SH-SY5Y (cell line): Measurements from ENCODE around the gene COBLL1.

Experiments used
- GATA2 ChIP-seq: IDR thresholded peaks from 2 replicates; pipeline ENCODE4 v1.6.1; 2011; ENCODE audit warnings: mild to moderate bottlenecking, low read depth, low read length
- GATA3 ChIP-seq: IDR thresholded peaks from 2 replicates; pipeline ENCODE4 v1.6.1; 2011; ENCODE audit warnings: low read depth, mild to moderate bottlenecking, low read length, moderate library complexity

COBLL1 gene

DNA sequence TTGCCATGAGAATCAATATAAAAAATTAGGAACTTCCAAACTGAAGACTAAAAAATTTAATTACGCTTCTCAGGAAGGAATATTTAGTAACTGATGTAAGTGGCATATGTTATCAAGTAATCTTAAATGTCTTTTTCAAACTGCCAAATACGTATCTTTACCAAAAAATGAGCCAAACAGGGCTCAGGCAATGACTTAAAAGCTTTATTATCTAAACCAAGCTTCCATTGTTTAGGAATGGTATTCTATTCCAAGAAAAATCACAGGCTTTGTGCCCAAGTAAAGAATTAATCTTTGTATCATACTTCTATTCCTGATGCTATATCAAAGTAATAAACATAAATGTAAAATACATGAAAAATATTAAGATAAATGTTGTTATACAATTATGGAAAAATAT is 148.7 kb downstream of the COBLL1 start:
- no peak for TF ChIP-seq GATA2
- TF ChIP-seq GATA3 = no peak

DNA sequence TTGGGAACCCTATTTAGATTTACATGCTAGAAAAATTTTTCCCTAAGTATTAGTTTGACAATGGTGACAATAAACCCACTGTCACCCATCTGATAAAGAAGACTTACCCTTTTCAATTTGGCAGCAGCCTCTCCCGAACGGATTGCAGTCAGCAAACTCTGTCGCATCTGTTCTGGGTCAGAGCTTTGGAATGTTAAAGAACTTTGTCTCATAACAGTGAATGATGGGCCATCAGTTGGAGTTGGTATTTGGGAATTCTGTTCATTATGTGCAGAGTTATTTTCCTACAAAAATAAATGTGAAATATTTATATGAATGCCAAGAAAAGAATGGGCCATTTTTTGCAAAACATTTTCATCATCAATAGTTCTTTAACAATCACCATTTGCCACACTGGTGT is 149.5 kb downstream of the COBLL1 start:
- no peak for TF ChIP-seq GATA3
- TF ChIP-seq GATA2 = no peak

DNA sequence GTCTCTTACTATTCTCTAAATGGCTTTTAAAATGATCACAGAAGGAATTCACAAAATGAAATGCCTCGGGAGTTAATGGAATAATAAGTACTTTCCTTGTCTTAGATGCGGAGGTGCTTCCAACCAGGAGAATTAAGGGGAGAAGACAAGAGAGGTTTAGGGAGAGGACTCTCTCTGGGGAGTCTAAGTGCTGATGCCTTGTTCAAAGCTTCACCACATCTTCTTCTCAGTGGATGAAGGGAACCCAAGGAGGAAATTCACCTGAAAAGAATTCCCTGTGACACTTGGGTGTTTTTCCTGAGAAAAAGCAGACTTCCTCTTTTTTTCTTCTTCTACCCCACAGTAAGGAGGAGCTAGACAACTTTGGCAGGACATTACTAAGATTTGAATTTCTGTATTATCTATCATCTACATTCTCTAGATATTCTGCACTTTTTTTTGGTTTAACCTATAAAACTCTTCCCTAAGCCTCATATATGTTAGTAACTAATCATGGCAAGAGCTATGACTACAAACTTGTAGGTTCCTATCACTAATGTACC is 150.2 kb downstream of the COBLL1 start:
- no peak for TF ChIP-seq GATA3
- no peak for TF ChIP-seq GATA2

DNA sequence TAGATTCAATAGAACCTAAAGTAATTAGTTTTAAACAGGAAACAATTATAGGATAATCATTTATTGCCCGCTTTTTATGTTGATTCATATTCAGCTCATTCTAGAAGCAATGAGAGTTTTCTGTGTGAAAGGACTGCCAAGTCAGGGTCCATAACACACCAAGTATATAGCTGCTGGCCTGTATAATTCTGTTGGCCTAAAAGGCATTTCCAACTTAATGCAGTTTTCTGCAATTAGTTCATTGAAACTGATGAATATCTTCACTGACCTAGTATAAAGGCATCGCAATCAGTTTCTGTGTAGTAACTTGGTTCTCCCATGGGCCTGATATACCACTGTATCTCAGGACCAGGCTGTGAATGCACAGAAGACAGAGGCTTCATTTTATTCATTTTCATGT is 151.3 kb downstream of the COBLL1 start:
- TF ChIP-seq GATA3 = no peak
- TF ChIP-seq GATA2 = peak; percentile 48; the same call in 1 of the 2 replicates

DNA sequence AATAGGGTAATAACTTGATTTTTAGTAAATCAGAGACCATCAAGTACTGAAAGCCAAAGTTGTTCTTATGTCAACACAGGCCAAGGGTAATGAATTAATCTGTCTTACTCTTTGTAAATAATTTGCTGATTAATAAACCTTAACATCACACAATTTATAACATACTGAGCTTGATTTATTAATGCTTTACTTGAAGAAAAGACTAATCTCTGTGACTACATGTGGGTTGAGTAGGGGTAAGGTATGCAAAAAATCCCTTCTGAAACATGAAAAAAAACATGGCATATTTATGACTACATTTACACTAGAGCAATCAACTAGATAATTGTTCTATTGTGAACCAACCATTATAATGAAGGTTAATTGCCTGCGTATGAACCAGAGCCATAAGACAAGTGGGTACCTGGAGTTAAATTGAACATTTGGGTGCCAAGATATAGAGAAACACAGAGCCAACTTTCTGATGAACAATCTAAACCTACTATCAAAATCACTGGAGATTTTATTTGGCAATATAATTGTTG is 152.7 kb downstream of the COBLL1 start:
- TF ChIP-seq GATA3 = no peak
- no peak for TF ChIP-seq GATA2

DNA sequence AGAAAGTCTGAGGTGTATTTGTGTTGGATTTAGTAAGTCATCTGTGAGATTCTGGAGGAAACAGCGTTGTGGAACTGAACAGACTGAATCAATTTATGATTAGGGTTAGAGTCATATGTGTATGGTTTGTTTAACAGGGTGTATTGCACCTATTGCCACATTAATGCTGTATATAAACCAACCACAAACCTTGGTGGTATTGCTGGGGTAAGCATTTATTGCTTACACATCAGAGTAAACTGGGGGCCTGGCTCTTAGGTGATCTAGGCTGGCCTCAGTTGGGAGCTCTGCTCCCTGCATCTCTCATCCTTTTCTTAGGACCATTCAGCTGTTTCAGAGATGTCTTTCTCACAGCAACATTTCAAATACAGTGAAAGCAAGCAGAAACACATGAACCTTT is 160.6 kb downstream of the COBLL1 start:
- no peak for TF ChIP-seq GATA2
- TF ChIP-seq GATA3 = no peak

DNA sequence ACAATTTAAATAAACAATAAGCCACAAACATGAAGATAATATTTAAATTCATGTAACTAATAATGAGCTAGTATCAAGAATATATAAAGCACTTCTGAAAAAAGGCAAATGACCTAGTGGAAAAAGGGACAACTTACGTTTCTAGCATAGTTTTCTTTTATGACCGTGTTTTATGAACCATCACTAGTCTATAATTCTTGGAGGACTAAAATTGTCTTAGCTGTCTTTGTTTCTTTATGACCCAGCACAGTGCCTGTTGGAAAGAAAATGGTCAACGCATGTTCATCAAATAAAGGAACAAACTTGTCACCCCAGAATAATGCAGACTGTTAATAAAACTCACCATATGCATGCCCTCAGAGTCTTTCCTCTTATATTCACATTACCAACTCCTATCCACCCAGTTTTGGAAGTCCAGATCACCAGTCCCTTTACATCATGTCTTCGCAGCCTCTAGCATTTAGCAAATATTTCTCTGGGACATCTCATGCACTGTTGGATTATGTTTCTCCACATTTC is 162.9 kb downstream of the COBLL1 start:
- TF ChIP-seq GATA2 (no peak), GATA3 (no peak)

DNA sequence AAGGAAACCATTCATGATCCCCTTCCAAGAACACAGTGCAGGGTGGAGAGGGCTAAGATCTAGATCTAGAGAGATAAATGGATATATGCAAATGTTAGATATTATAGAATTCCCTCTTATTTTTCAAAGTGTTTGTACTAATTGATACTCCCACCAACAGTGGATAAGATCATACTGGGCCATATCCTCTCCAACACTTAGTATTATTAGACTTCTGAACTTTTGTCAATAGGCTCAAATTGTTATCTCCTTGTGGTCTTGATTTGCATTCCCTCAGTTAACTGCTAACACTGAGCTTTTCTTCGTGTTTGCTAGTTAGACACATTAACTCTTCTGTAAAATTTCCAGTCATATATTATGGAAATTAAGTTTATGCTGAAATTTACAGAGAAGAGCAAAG is 163.9 kb downstream of the COBLL1 start:
- TF ChIP-seq GATA3 = no peak

DNA sequence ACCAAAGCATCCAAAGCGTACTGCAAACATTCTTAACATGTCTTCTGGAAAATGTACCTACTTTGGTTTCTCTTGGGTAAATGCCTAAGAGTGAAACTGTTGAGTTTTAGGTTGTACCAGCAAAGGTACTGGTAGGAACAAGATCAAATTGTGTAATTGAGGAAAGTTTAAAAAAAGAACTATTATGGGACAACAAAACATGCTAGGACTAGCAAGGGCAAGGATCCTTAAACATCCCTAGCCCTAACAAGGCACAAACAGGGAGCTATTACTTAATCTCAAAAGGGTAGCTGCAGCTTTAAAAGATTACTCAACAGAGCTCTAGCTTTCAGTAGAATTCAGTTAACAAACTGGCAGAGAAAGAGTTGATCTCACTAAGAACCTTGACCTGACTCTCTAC is 164.4 kb downstream of the COBLL1 start:
- TF ChIP-seq GATA2 (no peak), GATA3 (no peak)

DNA sequence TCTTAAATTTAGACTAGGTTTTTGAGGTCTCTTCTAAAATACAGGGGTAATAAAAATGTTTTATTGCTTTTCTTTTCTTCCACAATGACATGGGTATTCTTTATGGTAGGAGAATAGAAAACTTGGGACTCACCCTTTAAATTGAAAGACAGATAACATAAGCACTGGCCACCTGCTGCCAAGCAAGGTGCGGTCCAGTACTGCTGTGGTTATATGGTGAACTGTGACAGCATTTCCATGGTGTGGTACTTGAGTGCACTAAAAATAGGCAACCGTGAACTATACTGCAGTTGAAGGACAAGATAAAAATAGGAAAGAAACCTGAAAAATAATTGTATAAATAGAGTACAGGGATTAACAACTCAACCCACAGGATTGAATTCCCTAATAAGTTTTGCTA is 165.9 kb downstream of the COBLL1 start:
- TF ChIP-seq GATA2 (no peak), GATA3 (no peak)

DNA sequence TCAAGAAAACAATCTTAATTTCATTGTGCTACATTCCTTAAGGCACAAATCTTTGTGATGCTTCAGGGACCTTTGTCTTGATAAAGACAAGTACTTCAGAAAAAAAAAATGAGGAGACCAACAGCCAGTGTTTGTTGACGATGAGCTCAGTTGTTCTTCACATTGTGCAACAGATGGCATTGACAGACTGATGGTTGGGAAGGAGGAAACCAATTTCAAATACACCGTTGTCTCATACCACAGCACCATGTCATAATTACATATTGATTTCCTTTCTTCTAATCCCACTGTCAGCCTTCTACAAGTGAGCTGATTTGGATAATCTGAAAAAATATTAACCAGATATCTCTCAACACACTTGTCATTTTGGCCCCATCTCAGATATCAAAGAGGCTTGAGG is 166.6 kb downstream of the COBLL1 start:
- TF ChIP-seq GATA3 (no peak), GATA2 (no peak)

DNA sequence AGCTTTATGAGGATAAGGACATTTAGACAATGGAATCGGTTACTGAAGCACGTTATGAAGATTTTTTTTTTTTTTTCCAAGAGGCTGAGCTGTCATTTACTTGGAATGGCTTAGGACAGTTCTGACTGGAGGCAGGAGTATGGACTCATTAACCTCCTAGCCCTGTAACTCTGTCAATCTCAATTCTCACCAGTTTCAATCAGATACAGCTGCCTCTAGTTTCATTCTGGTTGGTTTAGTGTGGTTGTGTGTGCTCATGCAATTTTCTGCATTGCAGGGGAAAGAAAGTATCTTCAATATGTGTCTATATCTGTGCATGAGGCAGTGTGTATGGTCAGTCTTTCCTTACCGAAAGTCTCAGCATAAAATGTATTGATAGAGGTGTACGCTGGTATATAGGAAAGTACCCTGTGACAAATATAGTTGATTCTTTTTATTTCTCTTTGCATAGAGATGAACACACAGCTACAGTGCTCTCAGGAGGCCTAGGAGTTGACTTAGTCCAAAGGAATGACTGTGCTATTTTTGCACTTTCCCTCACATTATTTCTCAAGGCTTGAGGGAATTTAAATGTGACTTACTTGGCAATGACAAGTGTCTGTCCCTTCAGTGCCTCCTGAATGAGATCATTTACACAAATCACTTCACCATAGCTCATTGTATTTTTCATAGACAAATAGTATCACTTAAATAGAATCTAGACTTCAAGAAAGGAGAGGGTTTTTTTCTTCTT is 169.8 kb downstream of the COBLL1 start:
- TF ChIP-seq GATA3 (no peak), GATA2 (no peak)

DNA sequence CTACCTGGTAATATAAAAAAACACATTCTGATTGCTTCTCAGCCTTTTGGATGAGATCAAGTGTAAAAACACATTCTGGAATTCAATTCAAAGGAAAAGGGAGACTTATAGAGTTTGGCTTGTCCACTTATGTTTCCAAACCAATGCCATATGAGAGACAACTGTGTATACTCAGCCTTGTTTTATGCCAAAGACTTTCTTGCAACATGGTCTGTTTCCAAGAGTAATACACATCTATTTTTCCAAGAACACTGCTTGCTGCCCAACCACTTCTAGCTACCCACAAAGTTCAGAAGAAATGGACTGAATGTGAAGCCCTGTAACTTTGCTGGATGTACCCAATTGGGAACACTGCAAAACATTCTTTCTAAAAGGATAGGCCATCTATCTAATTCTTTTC is 172.3 kb downstream of the COBLL1 start:
- TF ChIP-seq GATA3 = no peak
- TF ChIP-seq GATA2 = no peak

DNA sequence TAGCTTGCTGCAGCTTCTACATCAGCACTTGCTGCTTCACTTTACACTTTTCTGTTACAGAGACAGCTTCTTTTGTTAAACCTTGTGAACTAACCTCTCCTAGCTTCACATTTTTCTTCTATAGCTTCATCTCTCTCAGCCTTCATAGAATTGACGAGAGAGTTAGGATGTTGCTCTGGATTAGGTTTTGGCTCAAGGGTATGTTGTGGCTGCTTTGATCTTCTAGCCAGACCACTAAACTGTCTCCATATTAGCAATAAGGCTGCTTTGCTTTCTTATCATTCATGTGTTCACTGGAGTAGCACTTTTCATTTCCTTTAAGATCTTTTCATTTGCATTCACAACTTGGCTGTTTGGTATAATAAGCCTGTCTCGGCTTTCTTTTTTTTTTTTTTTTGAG is 174.1 kb downstream of the COBLL1 start:
- TF ChIP-seq GATA3 (no peak), GATA2 (no peak)

DNA sequence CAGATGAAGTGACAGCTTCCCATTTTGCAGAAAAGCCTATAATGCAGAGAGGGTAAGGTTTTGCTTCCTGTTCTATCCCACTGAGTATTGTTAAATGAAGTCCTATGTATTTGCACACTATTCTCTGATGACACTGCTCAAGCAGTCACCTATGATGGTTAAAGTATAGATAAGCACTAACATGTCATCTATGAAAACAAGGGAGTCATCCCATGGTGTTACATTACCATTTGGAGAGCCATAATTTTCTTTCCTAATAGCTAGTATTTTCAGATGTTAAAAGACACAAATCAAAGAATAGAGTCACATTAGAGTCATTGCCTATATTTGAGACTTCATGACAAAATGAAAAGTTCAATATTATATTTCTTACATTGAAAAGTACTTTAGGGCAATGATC is 177.6 kb downstream of the COBLL1 start:
- TF ChIP-seq GATA3 (no peak), GATA2 (no peak)
